ENCODE results near the gene VN1R5.

Gene VN1R5

GRCh38 chr1:247298701-247299100 lies 42.8 kb downstream of the VN1R5 start:
- ChIA-PET POLR2A (no interaction called here), CTCF (no interaction called here)
- no peak overlapping the region for H3K27ac ChIP-seq (ENCODE audit: extremely low read depth, low read depth, low read length)
- no peaks in the 10 kb centered on the region for H3K4me1 ChIP-seq (ENCODE audit: control insufficient read depth, insufficient read depth, low read length)
- peaks cover 0 to 45% of the 10 kb centered on the region in 2 experiments; a peak in 1 of 3 replicates for H3K36me3 ChIP-seq (ENCODE audit: control insufficient read depth in 2 of 2, insufficient read depth in 1 of 2, low read length in 2 of 2)
- no peak overlapping the region for H3K4me3 ChIP-seq (ENCODE audit: low read depth, low read length)
- H3K9me3 ChIP-seq (ENCODE audit: control insufficient read depth, insufficient read depth, low read depth, low read length): no peaks in the 10 kb centered on the region
- no peak for TF ChIP-seq ZNF324 (tag by site-specific recombination; IDR thresholded peaks at IDR 0.05)
- TF ChIP-seq ZBTB8A (tag by site-specific recombination; IDR thresholded peaks at IDR 0.05): no peak
- no peak for TF ChIP-seq ZNF248 (tag by site-specific recombination; IDR thresholded peaks at IDR 0.05)
- no peak for TF ChIP-seq ZNF266 (tag by site-specific recombination; IDR thresholded peaks at IDR 0.05; ENCODE audit: low read depth)
- TF ChIP-seq ZBTB20 (tag by site-specific recombination; IDR thresholded peaks at IDR 0.05): no peak
- TF ChIP-seq ZNF664 (tag by site-specific recombination; IDR thresholded peaks at IDR 0.05): no peak
- no peak for TF ChIP-seq PRDM2 (tag by site-specific recombination; IDR thresholded peaks at IDR 0.05; ENCODE audit: borderline replicate concordance)
- TF ChIP-seq ZNF24 (tag by site-specific recombination; IDR thresholded peaks at IDR 0.05): no peak
- TF ChIP-seq MEIS1 (CRISPR knock-in tag; IDR thresholded peaks at IDR 0.05; ENCODE audit: borderline replicate concordance): no peak
- TF ChIP-seq EGR2 (tag by site-specific recombination; IDR thresholded peaks at IDR 0.05; ENCODE audit: low read depth): no peak
- no peak for TF ChIP-seq HIC1 (tag by site-specific recombination; IDR thresholded peaks at IDR 0.05)

- Histone ChIP-seq H3K9me3 (ENCODE audit: control insufficient read depth, insufficient read depth, low read depth, low read length) (no peaks in the 10 kb centered on the region), H3K36me3 (ENCODE audit: control insufficient read depth in 2 of 2, insufficient read depth in 1 of 2, low read length in 2 of 2) (peaks cover 0 to 53% of the 10 kb centered on the region in 2 experiments; a peak in 1 of 3 replicates), H3K27ac (ENCODE audit: extremely low read depth, low read depth, low read length) (no peak overlapping the region), H3K4me3 (ENCODE audit: low read depth, low read length) (no peak overlapping the region), H3K4me1 (ENCODE audit: control insufficient read depth, insufficient read depth, low read length) (no peaks in the 10 kb centered on the region)
- TF ChIP-seq ZNF639 (tag by site-specific recombination; IDR thresholded peaks at IDR 0.05) (no peak), ZNF600 (tag by site-specific recombination; IDR thresholded peaks at IDR 0.05) (no peak), PATZ1 (tag by site-specific recombination; IDR thresholded peaks at IDR 0.05) (no peak), ZNF558 (tag by site-specific recombination; IDR thresholded peaks at IDR 0.05) (no peak), KLF10 (tag by site-specific recombination; IDR thresholded peaks at IDR 0.05) (no peak), ZNF169 (tag by site-specific recombination; IDR thresholded peaks at IDR 0.05) (no peak), ZNF747 (tag by site-specific recombination; IDR thresholded peaks at IDR 0.05) (no peak), ZNF792 (tag by site-specific recombination; IDR thresholded peaks at IDR 0.05) (no peak), ZIC2 (tag by site-specific recombination; IDR thresholded peaks at IDR 0.05) (no peak)
- ChIA-PET POLR2A (no interaction called here), CTCF (interaction anchor here (0.6 kb wide), 1 partner anchor 52 kb away, joined by 4 read pairs; no protein-coding TSS in a partner anchor)
Observed at GRCh38 chr1:247299723-247300381, 44.0 kb downstream of the VN1R5 start.

Data from HEK293 (cell line).